Spleen (tissue), 11 donors: Measurements from ENCODE around the gene NYNRIN. TPM values are rescaled to one million over a fixed set of nuclear protein-coding genes. Genes with fewer than 3 reads are reported as not detected.
"Not testable (repeated sequence)": the region's sequence is repeated elsewhere in the genome, so short reads cannot be mapped to it uniquely, and the experiment has no call there.

Experiments
- DNase-seq: peaks from one replicate; pipeline ENCODE4 v3.0.0-alpha.2; 2020
- H3K27ac ChIP-seq, 8 donors: fragments of 200-600 bp; sonication (generic) in 7 of 8; 1 replicate in 4 of 8; 2 replicates in 4 of 8; pipeline versions ENCODE4 v1.5.0 to v1.8.0; 2016 to 2021; ENCODE audit warnings: inconsistent platforms in 4 of 8, mild to moderate bottlenecking in 4 of 8, moderate library complexity in 1 of 8
- H3K27me3 ChIP-seq, 7 donors: fragments of 200-600 bp; sonication (generic) in 6 of 7; replicated peaks in 1 of 7; 1 replicate in 4 of 7; 2 replicates in 3 of 7; pipeline versions ENCODE4 v1.5.0 to v1.8.0; 2016 to 2021; ENCODE audit warnings: inconsistent platforms in 3 of 7, mild to moderate bottlenecking in 1 of 7
- H3K36me3 ChIP-seq, 6 donors: fragments of 200-600 bp; sonication (generic) in 5 of 6; 1 replicate in 4 of 6; 2 replicates in 2 of 6; pipeline versions ENCODE4 v1.5.0 to v1.8.0; 2016 to 2021; ENCODE audit warnings: inconsistent platforms in 2 of 6
- H3K4me1 ChIP-seq, 6 donors: fragments of 200-600 bp; sonication (generic) in 5 of 6; 1 replicate in 3 of 6; 2 replicates in 3 of 6; pipeline versions ENCODE4 v1.5.0 to v1.8.0; 2016 to 2021; ENCODE audit warnings: inconsistent platforms in 3 of 6
- H3K4me3 ChIP-seq, 8 donors: fragments of 200-600 bp; sonication (generic) in 7 of 8; 1 replicate in 4 of 8; 2 replicates in 4 of 8; pipeline versions ENCODE4 v1.5.0 to v1.8.0; 2016 to 2021; ENCODE audit warnings: inconsistent platforms in 4 of 8, mild to moderate bottlenecking in 4 of 8, moderate library complexity in 2 of 8
- H3K9me3 ChIP-seq, 8 donors: fragments of 200-600 bp; sonication (generic) in 7 of 8; 1 replicate in 4 of 8; 2 replicates in 4 of 8; pipeline versions ENCODE4 v1.5.0 to v1.8.0; 2016 to 2021; ENCODE audit warnings: inconsistent platforms in 4 of 8
- CTCF ChIP-seq, 11 experiments: fragments of 200-600 bp in 7 of 11; fragments of 450-650 bp in 4 of 11; sonication (generic) in 4 of 11; IDR thresholded peaks in 8 of 11; conservative IDR thresholded peaks in 3 of 11; 1 replicate in 7 of 11; 2 replicates in 4 of 11; pipeline versions ENCODE4 v1.4.0 to v1.8.0; 2016 to 2021; ENCODE audit warnings: antibody characterized with exemption in 11 of 11, inconsistent platforms in 4 of 11, mild to moderate bottlenecking in 1 of 11
- POLR2A ChIP-seq, 3 donors: fragments of 450-650 bp; IDR thresholded peaks; one replicate each; pipeline ENCODE4 v1.5.1; 2017; ENCODE audit warnings: antibody characterized with exemption in 3 of 3, mild to moderate bottlenecking in 1 of 3
- POLR2AphosphoS5 ChIP-seq, 3 donors: sonication (generic); formaldehyde crosslinking; IDR thresholded peaks; one replicate each; pipeline ENCODE4 v1.5.1; 2017; ENCODE audit warnings: antibody characterized with exemption in 3 of 3
- whole genome bisulfite sequencing, 5 donors: extraction: QIAGEN DNeasy Blood & Tissue Kit in 3 of 5; methylation state at CpG; one replicate each; pipeline versions ENCODE4 v1.1.5 to v1.1.7; 2013 to 2018; 5-methylcytosine and 5-hydroxymethylcytosine counted together
- intact Hi-C: fragments of 100-400 bp; cut with DNase I; formaldehyde crosslinking; loops from one replicate; pipeline ENCODE4 v1.15.0; 2023; ENCODE audit warnings: low total_unique reads
- polyA plus RNA-seq, 3 donors: library from polyadenylated mRNA; stranded (reverse); fragments of 200-250 nt; gene quantifications; one replicate each; pipeline ENCODE4 v1.2.1, GENCODE V29; 2013
- total RNA-seq, 7 donors: library from RNA; depleted of rRNA in 3 of 7; stranded (reverse); fragments of >200 nt in 3 of 7; fragmentation: NEBNext Ultra II Directional in 4 of 7; extraction: Animal tissue kit (Norgen Biotek cat#: 25700) in 4 of 7; gene quantifications; one replicate each; pipeline versions ENCODE4 v1.1.0 to v1.2.1, GENCODE V29; 2016 to 2021
- donor health status: healthy with polysubstance abuse.
- donor health status: DM: no; HTN: no; CAD: no; lungs with moderate emphysema.
- donor health status: DM: no; HTN: no; CAD: no.
- donor health status: Bipolar disorder and iron deficiency.
- donor health status: healthy.
- donor health status: DM: no; HTN: no; CAD: no.
- donor health status: DM: yes; HTN: yes; CAD: no.

Gene NYNRIN
- total and polyA plus RNA-seq, 10 donors, result 0.87 to 18.0 (median 10.5) TPM

GRCh38 chr14:24385524-24385923, 13.3 kb upstream of the NYNRIN start:
- no peak for DNase-seq
- Histone ChIP-seq H3K4me1 (no peaks in the 10 kb centered on the region), H3K4me3 (no peak overlapping the region), H3K36me3 (no peaks in the 10 kb centered on the region), H3K27ac (no peak overlapping the region), H3K27me3 (no peaks in the 10 kb centered on the region), H3K9me3 (no peaks in the 10 kb centered on the region)
- TF ChIP-seq CTCF (IDR thresholded peaks at IDR 0.05 in 8 of 11, conservative IDR thresholded peaks at IDR 0.05 in 3 of 11), result no peak
- no peak for TF ChIP-seq POLR2A (IDR thresholded peaks at IDR 0.05)
- TF ChIP-seq POLR2AphosphoS5 (IDR thresholded peaks at IDR 0.05), result no peak
- intact Hi-C loops, result no loop called here
- 76 to 88% (median 82%) methylated on average over 4 of the region's 4 CpGs for WGBS, 5 donors

GRCh38 chr14:24387009-24387345, 11.8 kb upstream of the NYNRIN start:
- H3K27me3 ChIP-seq, result peaks cover 0 to 9% (median 0%) of the 10 kb centered on the region in 7 donors
- no peak overlapping the region for H3K27ac ChIP-seq
- no peaks in the 10 kb centered on the region for H3K9me3 ChIP-seq
- intact Hi-C loops, result no loop called here
- TF ChIP-seq CTCF (IDR thresholded peaks at IDR 0.05 in 8 of 11, conservative IDR thresholded peaks at IDR 0.05 in 3 of 11), result no peak
- no peak for TF ChIP-seq POLR2AphosphoS5 (IDR thresholded peaks at IDR 0.05)
- no peak for TF ChIP-seq POLR2A (IDR thresholded peaks at IDR 0.05)
- H3K4me1 ChIP-seq, result no peaks in the 10 kb centered on the region
- no peak overlapping the region for H3K4me3 ChIP-seq
- WGBS, 5 donors, result 81 to 94% (median 89%) methylated on average over 2 of the region's 2 CpGs
- H3K36me3 ChIP-seq, result no peaks in the 10 kb centered on the region
- no peak for DNase-seq

- H3K4me3 ChIP-seq, H3K36me3 ChIP-seq, H3K27me3 ChIP-seq, H3K4me1 ChIP-seq, H3K27ac ChIP-seq, intact Hi-C loops, DNase-seq, H3K9me3 ChIP-seq: not testable (repeated sequence)
- WGBS, 5 donors, result 83 to 95% (median 88%) methylated on average over 5 of the region's 5 CpGs
Observed at GRCh38 chr14:24387579-24387978, 11.2 kb upstream of the NYNRIN start.

GRCh38 chr14:24388474-24389179, 10.2 kb upstream of the NYNRIN start:
- H3K27ac ChIP-seq, result peak overlapping the region in 1 of 8 donors; percentile 22
- no peak for TF ChIP-seq POLR2AphosphoS5 (IDR thresholded peaks at IDR 0.05)
- no peak for TF ChIP-seq POLR2A (IDR thresholded peaks at IDR 0.05)
- TF ChIP-seq CTCF (IDR thresholded peaks at IDR 0.05 in 8 of 11, conservative IDR thresholded peaks at IDR 0.05 in 3 of 11), result no peak
- peaks cover 0 to 9% (median 0%) of the 10 kb centered on the region in 7 donors for H3K27me3 ChIP-seq
- H3K9me3 ChIP-seq, result no peaks in the 10 kb centered on the region
- H3K36me3 ChIP-seq, result no peaks in the 10 kb centered on the region
- no peak overlapping the region for H3K4me3 ChIP-seq
- intact Hi-C loops, result no loop called here
- no peaks in the 10 kb centered on the region for H3K4me1 ChIP-seq
- DNase-seq, result no peak
- 84 to 95% (median 86%) methylated on average over 2 of the region's 2 CpGs for WGBS, 5 donors
